Loucy (cell line): Measurements from ENCODE around the gene OSBPL8.

Source experiments
- EZH2phosphoT487 ChIP-seq: fragments of 200-600 bp; IDR thresholded peaks from 2 replicates; pipeline ENCODE4 v1.6.1; 2018; ENCODE audit warnings: antibody characterized with exemption, mild to moderate bottlenecking, moderate library complexity, borderline replicate concordance
- TF ChIP-seq, protein P1 (sequence below): fragments of 200-600 bp; sonication (generic); conservative IDR thresholded peaks from 2 replicates; pipeline ENCODE4 v1.5.1; 2014; ENCODE audit warnings: mild to moderate bottlenecking, antibody characterized with exemption, low read length

DNA sequence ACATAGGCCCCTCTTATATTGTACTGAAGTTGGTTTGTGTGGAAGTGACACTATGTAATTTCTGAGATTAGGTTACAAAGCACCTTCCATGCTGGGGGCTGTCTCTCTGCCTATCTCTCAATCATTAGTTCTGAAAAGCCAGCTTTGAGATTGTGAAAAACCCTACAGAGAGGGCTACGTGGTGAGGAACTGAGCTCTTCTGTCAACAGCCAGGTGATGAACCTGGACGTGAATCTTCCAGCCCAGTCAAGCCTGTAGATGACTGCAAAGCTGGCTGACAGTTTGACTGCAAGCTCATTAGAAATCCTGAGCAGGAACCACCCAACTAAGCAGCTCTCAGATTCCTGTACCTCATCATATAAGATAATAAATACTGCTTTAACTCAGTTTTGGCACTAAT lies 175.0 kb downstream of the OSBPL8 start:
- TF ChIP-seq, protein P1, sequence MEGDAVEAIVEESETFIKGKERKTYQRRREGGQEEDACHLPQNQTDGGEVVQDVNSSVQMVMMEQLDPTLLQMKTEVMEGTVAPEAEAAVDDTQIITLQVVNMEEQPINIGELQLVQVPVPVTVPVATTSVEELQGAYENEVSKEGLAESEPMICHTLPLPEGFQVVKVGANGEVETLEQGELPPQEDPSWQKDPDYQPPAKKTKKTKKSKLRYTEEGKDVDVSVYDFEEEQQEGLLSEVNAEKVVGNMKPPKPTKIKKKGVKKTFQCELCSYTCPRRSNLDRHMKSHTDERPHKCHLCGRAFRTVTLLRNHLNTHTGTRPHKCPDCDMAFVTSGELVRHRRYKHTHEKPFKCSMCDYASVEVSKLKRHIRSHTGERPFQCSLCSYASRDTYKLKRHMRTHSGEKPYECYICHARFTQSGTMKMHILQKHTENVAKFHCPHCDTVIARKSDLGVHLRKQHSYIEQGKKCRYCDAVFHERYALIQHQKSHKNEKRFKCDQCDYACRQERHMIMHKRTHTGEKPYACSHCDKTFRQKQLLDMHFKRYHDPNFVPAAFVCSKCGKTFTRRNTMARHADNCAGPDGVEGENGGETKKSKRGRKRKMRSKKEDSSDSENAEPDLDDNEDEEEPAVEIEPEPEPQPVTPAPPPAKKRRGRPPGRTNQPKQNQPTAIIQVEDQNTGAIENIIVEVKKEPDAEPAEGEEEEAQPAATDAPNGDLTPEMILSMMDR: no peak
- TF ChIP-seq EZH2phosphoT487: no peak
